Limb (tissue), 2 donors: Measurements from ENCODE around the gene CST6.
"Not testable (repeated sequence)": the region's sequence is repeated elsewhere in the genome, so short reads cannot be mapped to it uniquely, and the experiment has no call there.

Experiments used
- DNase-seq, 2 donors: peaks; one replicate each; pipeline ENCODE4 v3.0.0-alpha.2; 2016; ENCODE audit errors: extremely low spot score in 2 of 2

Gene CST6

DNA sequence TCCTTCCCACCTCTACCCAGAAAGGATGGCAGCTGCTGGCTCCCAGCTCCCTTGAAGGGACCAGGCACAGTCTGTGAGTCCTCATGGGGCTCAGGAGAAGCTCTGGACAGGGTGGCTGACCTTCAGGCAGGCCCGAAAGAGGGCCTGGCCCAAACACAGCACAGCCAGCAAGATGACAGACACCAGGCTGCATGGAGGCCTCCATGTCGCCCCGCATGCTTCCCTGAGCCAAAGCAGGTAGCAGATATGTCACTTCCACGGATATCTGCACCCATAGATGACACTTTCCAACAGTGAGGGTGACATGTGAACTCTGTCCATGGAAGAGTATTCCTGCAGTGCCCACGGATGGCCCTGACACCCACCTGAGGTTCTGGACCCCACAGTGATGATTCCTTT is 28.2 kb upstream of the CST6 start:
- DNase-seq, result no peak

DNA sequence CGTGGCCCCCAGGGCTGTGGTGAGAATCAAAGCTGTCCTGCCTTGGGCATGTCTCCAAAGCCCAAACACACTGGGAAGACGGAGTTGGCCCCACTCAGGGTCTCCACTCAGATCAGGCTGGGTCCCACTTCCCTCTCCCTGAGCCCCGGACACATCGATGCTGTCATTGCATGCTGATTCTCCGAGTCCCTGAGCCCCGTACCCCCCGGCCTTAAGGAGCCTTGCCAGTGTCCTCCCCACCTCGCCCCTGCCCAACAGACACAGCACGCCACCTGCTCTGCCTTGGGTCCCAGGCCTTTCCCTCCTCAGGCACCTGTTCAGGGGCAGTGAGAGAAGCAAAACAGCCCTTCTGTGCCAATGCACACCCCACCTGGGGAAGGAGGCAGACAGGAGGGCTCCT is 24.5 kb upstream of the CST6 start:
- no peak for DNase-seq

DNA sequence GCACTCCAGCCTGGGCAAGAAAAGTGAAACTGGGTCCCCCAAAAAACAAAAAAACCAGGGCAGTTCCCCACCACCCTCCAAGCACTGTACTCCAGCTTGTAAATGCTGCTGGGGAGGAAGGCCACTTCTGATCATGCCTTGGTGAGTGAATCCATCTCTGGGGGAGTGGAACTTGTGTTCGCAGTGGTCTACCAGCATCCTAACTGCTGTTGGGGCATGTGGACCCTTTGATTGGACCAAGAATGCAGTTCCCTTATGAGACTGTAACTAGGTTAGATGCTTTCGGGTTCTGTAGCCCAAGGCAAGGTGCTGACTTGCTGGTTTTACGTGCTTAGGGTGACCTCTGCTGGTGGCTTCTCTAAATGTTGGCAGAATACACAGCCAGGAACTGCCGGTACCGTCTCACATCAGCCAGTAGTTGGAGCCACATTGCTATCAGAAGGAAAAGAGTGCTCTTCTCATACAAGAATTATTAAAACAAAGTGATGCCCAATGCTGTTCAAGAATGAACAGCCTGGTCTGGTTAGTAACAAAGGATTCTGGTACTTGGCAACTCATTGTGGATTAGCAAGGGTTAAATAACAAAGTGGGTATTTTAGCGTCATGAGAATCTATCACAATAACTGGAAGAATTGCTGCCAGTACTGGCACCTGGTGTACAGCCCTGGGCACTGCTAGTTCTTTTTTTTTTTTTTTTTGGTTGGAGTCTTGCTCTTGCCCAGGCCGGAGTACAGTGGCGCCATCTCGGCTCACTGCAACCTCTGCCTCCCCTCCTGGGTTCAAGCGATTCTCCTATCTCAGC is 22.8 kb upstream of the CST6 start:
- peak; percentile 92 to 94 for DNase-seq

DNA sequence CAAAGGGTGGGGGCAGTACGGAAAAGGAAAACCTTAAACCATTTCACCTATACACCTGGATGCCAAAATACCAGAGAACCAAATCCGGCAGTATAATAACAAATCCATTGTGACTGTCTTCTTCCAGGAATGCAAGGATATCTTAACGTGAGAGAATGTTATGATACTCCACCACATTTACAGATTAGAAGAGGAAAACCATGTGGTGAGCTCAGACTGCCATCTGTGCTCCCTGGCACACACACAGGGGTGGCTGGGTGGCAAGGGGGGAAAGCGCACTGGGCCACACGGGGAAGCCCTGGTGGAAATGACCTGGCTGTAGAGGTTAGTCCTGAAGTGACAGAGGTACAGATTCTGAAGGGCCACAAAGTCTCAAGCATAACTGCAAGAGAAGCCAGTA is 19.8 kb upstream of the CST6 start:
- no peak for DNase-seq

DNA sequence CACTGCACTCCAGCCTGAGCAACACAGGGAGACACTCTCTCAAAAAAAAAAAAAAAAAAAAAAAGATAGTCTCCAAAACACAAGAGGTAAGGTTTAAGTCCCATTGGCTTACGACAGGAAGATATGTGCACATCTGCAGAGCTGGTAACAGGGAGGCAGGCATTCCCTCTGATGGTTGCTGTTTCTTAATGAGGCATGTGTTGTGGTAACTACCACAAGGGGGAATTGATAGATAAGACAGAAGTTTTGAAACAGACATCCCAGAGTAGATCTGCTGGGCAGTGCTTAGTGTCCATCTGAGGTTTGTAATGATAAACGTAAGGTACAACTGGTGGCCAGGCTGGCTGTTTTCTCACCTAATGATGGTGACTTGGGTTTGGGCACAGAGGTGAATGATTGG is 14.5 kb upstream of the CST6 start:
- DNase-seq, result no peak

DNA sequence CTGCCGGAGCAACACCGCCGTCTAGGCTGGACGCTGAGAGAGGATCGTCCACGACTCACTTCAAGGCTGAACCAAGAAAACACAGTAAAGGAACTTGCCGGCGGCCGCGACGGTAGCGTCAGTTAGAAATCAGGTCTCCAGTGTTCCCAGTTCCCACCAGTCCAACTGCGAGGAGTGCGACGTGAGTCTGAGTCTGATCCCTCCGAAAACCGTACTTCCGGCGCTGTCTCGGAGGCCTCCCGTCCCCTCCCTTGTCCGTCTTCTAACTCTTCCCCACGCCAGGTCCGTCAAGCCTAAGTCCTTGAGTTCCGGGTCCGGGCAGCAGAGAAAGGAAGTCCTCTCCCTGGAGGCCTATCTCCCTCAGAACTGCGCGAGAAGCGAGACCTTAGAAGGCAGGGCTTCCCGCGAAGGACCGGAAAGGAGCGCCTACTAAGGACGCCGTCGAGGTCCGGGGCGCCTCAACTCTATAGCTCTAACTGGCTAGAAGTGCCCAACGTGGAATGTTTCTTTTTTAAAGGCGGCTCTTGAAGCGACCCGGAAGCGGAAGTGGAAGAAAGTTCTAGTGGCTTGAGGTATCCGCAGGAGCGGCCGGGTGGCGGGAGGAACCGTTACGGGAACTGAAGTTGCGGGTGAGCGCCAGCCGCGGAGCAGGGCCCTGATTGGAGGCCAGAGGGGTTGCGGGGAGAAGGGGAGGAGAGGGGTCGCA is 9.7 kb upstream of the CST6 start, which contains the start of the genes BANF1 and EIF1AD:
BANF1 (plus strand) TSS at position 562 of the 706 bp plus-strand sequence. CDS start 748 bp downstream, outside the sequence.
EIF1AD (minus strand) TSS at position 216 of the 706 bp plus-strand sequence. CDS start 1,768 bp downstream, outside the sequence.
- DNase-seq, result peak; percentile 95 to 98

DNA sequence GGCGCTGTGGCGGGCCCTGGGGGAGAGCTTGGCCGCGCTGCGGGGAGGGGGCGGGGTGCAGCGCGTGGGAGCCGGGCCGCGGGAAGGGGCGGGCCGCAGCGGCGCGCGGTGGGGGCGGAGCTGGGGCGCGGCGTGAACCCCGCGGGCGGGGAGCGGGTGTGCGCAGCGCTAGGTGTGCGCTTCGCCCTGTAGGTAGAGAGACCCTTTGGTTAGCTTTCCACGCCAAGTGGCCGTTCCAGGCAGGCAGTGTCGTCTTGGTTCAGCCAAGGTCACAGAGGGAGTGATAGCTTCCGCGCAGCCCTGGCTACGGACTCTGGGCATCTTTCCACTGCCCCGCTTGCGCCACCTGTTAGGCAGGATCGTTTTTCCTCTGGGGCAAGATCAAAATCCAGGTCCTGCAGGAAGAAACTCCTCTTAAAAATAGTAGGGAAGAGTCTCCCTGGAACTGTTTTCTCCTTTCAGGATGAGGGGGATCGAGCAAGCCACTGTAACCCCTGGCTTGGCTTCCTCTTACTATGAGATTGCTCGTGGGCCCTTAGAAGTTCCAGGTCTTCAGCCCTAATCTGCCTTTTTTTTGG is 9.1 kb upstream of the CST6 start:
- DNase-seq, result peak in 1 of 2 donors; percentile 26

DNA sequence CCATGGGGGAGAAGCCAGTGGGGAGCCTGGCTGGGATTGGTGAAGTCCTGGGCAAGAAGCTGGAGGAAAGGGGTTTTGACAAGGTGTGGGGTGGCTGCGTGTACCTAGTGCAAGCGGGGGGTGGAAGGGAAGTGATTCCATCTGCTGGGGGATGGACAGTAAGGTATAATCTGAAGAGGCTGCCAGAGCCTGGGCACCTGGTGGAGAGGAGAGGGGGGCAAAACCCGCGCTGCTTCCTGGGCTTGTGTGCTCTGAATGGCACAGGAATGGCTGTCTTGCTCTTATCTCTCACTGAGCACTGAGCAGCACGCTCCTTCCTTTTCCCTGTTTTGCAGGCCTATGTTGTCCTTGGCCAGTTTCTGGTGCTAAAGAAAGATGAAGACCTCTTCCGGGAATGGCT is 8.5 kb upstream of the CST6 start:
- no peak for DNase-seq

DNA sequence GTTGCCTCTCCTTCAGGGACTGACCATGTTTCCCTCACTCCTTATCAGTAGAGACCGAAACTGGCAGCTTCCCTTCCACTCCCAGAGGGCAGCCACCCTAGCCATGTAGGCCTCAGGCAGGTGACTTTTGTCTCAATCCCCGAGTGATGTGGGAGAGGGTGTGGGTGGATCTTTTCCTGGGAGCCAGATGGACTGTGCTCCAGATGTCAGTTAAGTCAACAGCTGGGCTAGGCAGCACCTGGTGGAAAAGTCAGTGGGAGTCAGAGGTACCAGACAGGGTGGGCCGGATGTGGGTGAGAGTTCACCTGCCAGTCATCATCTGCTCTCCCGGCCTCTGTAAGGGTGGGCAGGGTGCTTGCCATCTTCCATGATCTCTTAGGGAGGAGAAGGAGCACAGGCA is 7.6 kb upstream of the CST6 start:
- DNase-seq, result no peak

DNA sequence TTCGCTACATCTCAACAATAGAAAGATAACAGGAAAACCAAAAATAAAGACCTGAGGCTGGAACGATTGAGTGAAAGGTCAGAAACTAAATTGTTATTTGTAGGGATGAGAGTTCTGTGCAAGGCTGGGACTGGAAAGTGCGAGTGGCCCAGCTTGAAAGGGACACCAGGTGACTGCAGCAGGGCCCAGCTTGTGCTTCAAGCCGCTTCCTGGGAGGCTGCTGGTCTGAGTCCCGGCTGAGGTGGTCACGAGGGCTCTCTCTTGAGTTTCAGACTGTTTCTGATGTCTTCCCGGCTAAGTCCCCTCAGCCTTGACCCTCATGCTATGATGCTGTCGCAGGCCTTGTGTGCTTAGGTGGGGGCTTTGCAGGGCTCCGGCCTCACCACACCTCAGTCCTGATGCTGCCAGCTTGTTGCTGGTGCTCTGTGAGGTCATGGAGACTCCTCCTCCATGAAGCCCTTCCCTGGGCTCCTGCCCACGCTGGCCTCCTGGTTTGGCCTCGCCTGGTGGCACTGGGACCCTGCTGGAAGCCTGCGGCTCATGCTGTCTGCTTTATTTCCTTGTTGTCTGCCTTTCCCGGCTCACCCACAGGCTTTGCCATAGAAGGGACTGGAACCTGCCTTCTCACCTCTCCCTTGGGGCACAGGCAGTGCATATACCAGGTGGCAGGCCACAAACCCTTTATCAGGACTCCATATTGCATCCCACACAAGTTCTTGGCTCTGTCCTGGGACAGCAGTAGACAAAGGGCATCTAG is 5.5 kb upstream of the CST6 start:
- no peak for DNase-seq

DNA sequence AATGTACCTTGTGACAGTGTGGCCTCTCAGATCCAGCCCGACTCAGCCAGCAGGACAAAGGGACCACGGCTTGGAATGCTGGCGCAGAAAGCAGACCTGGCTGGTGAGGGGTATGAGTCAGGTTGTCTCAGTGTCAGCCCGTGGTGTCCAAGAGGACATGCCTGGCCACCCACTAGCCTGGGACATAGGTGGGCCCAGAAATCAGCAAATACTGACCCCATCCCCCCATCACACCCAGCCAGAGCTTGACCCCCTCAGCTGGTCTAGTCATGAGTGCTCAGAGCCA is 5.0 kb upstream of the CST6 start:
- DNase-seq, result no peak

DNA sequence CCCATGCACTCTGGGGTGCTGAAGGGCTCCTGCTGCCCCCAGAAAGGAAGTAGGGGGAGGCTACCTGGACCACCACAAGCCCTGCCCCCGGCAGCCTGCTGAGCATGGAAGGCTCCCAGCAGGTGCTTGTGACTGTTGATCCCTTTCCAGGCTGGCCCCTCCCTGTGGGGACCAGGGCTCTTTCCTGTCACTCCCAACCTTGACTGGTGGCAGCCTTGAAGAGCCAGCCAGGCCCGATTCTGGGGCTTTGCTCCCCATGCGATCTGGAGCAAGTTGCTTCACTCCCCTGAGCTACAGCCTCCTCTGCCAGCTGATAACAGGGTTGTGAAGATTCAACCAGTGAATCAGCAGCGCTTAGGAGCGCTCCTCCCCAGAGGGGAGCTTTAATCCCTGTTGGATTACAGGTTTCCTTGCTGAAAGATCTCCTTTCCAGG is 4.6 kb upstream of the CST6 start:
- DNase-seq, result no peak

DNA sequence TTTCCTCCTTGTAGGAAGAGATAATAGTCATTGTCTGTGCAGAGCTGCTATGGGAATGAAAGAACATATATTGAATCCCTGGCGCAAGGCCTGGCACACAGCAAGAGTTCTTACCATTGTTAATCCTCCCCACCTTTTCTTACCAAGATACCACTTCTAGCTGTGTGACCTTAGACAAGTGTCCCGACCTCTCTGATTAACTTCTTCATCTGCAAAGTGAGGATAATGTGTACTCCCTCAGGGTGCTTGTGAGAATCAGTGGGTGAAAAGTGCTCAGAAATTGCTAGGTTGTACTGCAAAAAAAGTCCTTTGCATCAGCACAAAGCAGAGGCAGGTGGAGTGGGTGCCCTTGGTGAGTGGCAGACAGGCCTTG is 3.7 kb upstream of the CST6 start:
- DNase-seq, result no peak

DNA sequence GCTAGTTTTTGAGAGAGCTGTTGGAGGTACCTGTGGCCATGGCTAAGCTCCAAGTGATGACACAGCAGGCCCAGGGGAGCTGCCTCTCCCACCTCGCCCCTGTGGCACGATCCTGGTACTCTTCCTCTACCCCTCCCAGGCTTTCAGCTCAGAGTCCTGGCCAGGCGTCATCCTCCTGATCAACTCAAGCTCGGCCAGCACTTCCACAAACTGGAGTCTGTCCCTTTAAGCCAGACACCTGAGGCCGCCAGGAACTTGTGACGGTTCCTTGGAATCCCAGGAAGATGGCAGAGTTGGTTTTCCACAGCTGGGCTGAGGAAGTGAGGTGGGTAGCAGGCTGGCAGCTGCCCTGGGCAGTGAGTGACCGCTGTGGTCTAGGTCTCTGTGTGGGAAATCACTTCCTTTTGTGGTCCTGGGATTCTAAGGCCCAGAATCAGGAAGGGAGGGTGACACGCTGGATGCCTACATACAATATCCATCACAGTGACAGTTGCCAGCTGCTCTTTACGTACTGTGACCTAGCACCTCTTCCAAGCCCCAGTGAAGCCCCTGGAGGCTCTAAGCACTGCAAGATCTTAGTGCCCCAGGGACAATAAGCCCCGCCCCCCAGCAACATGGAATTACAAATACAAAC is 3.2 kb upstream of the CST6 start:
- no peak for DNase-seq

DNA sequence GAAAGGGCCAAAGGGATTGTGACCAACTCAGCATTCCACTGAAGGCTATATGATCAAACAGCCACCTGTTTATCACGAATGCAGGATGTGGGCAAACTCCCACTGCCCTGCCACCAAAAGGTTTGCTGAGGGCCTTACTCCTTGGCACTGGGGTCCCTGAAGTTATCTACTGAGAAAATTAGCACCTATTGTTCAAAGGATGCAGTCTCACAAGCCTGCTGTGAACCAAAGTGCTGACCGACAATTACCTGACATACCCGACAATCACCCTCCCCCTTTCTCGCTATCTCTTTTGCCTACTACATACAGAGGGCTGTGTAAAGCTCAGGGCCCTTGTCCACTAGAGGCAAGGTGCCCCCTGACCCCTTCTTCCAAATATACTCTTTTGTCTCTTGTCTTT is 1.8 kb upstream of the CST6 start:
- not testable (repeated sequence) for DNase-seq

DNA sequence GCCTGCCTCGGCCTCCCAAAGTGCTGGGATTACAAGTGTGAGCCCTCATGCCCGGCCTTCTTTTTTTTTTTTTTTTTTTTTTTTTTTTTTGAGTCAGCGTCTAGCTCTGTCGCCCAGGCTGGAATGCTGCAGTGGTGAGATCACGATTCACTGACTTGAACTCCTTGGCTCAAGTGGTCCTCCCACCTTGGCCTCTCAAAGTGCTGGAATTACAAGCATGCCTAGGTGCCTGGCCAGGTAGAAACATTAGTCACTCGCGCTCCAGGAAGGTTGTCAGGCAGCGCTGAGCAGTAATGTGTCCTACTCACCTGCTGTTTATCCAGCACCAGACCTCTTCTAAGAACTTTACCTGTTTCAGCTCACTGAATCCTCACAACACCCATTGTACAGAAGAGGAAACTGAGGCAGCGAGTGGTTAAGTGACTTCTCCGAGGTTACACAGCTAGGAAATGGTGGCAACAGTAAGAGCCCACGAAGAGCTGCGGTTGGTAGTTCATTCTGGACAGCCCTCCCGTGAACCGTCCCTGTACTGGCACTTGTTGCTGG is 496 bp upstream of the CST6 start:
- DNase-seq, result no peak

DNA sequence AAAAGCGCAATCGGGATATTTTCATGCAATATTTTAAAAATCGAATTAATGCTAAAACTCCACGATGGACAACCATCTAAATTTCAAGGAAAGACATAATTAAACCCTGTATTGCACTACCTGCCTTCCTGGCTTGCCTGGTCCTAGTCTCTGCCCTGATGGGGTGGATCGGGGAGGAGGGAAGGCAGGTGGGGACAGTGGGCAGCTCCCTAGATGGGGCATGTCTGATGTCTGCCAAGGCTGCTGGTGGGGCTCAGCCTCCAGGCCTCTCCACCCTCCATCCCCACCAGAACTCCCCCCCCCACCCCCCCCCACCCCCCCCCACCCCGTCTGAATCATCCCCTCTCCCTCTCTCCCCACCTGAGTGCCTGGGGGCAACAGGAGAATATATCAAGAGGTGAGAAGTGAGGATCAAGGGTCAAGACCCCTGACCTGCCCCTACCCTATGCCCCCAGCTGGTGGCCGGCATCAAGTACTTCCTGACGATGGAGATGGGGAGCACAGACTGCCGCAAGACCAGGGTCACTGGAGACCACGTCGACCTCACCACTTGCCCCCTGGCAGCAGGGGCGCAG is 650 bp downstream of the CST6 start:
- DNase-seq, result no peak

DNA sequence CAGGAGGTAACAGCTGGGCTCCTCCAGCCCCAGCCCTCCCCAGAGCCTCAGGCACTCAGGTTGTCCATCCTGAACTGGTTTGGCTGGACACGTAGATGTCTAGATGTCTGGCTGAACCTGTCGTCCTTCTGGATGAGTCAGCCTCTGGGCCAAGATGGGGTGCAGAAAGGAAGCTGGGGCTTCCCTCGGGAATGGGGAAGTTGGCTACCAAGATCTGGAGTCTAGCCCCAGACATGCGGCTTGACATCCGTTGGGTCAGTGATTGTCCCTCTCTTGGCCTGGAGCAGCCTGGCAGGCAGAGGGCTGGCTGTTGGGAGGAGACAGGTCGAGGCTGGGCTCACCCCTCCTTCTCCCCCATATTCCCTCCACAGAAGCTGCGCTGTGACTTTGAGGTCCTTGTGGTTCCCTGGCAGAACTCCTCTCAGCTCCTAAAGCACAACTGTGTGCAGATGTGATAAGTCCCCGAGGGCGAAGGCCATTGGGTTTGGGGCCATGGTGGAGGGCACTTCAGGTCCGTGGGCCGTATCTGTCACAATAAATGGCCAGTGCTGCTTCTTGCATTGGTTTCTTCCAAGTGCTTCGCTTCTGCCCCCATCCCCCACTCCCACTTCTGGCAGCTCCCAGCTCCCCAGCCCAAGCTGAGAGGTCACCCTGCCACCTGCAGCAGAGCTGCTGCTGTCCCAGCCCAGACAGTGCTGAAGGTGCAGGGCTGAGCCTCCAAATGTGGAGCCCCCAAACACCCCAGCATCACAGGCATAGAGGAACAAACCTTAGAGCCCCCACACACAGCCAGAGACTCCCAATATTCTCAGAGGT is 1.3 kb downstream of the CST6 start:
- DNase-seq, result no peak

DNA sequence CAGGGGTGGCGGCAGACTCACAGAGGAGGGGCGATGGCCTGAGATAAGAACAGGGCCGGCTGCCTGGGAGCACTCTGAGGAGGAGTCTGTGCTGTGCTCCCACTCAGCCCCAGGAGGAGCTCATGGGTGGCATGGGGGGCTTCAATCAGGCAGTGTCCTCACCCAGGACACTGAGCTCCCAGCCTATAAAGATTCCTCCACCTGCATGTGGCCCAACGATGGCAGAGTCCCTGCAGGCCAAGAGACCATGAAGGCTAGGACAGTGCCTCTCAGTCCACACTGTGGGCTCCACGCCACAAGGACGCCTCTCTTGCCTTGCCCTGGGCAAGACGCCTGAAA is 1.9 kb downstream of the CST6 start:
- no peak for DNase-seq

DNA sequence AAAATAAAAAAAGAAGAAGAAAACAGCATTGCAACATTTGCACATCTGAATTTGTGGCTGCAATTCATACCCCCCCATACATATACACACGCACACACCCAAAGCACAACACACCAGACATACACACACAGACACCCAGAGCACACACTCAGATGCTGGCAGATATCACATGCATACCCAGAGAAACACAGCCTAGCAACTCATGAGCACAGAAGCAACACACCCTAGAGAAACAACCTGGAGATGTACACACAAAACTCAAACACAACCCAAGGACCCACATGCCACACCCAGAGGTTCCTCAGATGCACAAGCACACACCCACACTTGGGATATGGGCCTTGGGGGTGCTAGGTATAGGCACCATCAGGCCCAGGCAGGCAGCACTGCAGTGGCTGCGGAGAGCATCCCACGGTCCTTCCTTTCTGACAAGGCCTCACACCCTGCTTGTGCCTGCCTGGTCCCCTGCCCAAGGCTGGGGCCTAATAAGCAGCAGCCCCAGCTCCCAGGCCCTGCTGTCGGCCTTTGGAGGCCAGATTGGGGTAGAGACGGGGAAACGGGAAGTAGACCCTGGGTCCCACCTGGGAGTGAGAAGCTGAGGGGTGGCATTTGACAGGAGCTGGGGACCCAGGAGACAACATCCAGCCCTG is 3.1 kb downstream of the CST6 start:
- DNase-seq, result no peak
